ENCODE measurements around the gene CABYR.

CABYR gene

GRCh38 chr18:24198461-24198860, 59.6 kb downstream of the CABYR start:
- no peaks in the 10 kb centered on the region for H3K27me3 ChIP-seq
- no peak for DNase-seq
- H3K36me3 ChIP-seq: no peaks in the 10 kb centered on the region
- no peak for TF ChIP-seq CTCF (IDR thresholded peaks at IDR 0.05; ENCODE audit: low read depth, low read length)
- no peaks in the 10 kb centered on the region for H3K4me1 ChIP-seq
- H3K9me3 ChIP-seq: no peaks in the 10 kb centered on the region
- no peak overlapping the region for H3K4me3 ChIP-seq (ENCODE audit: low read depth, low read length)

- no peaks in the 10 kb centered on the region for H3K4me1 ChIP-seq
- no peak for TF ChIP-seq CTCF (IDR thresholded peaks at IDR 0.05; ENCODE audit: low read depth, low read length)
- no peak overlapping the region for H3K4me3 ChIP-seq (ENCODE audit: low read depth, low read length)
- H3K36me3 ChIP-seq: no peaks in the 10 kb centered on the region
- no peaks in the 10 kb centered on the region for H3K9me3 ChIP-seq
- H3K27me3 ChIP-seq: no peaks in the 10 kb centered on the region
- no peak for DNase-seq
These were observed 60.6 kb downstream of the CABYR start for GRCh38 chr18:24199372-24199962.

DNA sequence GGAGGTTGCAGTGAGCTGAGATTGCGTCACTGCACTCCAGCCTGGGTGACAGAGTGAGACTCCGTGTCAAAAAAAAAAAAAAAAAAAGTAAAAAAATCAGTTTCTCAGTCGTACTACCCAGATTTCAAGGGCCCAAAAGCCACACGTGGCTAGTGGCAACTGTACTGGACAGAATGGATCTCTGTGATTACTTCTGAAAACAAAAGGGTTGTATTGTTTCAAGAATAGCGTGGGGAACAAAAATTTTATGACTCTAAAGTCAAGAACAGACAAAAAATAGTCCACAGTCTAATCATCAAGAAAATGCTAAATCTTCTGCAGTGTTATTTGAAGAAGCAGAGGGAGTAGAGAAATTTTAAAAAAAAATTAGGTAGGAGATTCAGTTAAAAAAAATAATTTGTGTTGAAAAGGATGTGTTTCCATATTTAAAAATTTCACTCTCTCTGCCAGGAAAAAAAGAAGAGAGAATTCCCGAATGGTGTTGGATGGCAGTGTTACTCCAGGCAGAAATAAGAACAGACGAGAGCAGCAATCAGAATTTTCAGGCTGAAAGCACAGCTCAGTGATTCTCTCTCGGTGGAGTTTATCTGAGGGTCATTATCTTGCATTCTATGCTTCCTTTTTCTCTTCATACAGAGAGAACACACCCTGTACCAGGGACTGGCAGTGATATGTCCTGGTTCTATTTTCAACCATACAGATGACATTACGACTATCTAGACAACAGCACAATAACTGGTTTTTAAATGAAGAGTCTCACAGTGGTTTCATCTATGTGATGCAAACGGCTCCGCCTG, 61.8 kb downstream of the CABYR start:
- H3K4me1 ChIP-seq: no peaks in the 10 kb centered on the region
- DNase-seq: no peak
- no peak overlapping the region for H3K4me3 ChIP-seq (ENCODE audit: low read depth, low read length)
- TF ChIP-seq CTCF (IDR thresholded peaks at IDR 0.05; ENCODE audit: low read depth, low read length): no peak
- no peaks in the 10 kb centered on the region for H3K36me3 ChIP-seq
- no peaks in the 10 kb centered on the region for H3K27me3 ChIP-seq
- no peaks in the 10 kb centered on the region for H3K9me3 ChIP-seq

DNA sequence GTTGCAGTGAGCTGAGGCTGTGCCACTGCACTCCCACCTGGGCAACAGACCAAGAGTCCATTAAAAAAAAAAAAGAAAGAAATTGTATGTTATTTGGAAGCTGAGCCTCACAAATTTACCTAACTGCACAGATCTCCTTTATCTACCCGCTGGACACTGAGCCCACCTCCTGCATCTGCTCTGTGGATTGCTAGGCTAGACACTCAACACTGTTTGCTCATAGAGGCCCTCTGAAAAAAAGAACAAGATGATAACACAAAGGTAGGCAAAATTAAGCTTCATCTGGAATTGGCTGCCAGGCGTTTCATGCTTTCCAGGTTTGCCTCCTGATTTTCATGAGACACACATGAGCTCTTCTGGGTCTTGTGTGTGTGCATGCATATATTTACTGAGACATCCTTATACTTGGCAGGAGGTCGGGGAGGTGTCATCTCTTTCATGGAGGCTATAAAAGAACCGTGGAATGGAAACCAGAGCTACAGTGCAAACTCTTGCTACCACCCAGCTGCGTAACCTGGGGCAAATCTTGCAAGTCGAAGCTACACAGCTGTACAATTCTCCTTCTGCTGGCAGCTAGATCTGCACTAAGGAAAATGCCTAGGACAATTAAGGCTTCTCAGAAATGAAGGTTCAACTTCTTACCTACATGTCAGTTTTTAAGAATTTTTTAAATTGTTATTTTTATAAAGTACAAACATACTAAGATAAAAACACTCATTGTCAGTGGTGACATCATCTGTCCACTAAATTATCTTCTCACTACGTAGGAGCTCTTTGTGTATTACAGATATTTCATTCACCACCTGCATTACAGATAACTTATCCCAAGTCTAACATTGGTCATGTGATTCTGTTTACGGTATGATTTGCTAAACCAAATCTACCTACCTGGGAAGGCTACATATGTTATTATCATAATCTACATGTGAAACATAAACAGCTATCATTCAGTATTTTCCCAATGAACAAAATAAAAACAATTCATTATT, 63.1 kb downstream of the CABYR start:
- DNase-seq: no peak
- Histone ChIP-seq H3K36me3 (no peaks in the 10 kb centered on the region), H3K27me3 (no peaks in the 10 kb centered on the region), H3K4me1 (no peaks in the 10 kb centered on the region), H3K4me3 (ENCODE audit: low read depth, low read length) (no peak overlapping the region), H3K9me3 (no peaks in the 10 kb centered on the region)
- TF ChIP-seq CTCF (IDR thresholded peaks at IDR 0.05; ENCODE audit: low read depth, low read length): no peak

DNA sequence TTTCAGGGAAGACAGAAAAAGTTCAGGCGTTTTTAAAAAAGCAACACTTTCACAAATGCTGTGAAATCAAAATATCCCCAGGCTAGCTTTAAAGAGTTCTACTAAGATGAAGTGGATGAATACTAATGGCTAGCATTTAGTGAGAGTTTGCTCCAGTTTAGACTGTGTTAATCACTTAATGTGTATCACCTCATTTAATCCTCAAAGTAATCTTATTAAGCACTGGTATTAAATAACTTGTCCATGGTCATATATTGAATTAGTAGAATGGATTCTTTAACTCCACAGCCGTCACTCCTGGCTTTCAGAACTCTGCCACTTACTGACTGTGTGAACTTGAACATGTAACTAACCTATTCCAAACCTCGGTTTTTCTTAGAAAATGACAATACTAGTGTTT, 66.0 kb downstream of the CABYR start:
- Histone ChIP-seq H3K36me3 (no peaks in the 10 kb centered on the region), H3K4me3 (ENCODE audit: low read depth, low read length) (no peak overlapping the region), H3K4me1 (no peaks in the 10 kb centered on the region), H3K27me3 (no peaks in the 10 kb centered on the region), H3K9me3 (no peaks in the 10 kb centered on the region)
- no peak for TF ChIP-seq CTCF (IDR thresholded peaks at IDR 0.05; ENCODE audit: low read depth, low read length)
- no peak for DNase-seq
